DOHH2 (cell line): ENCODE data around the gene OGG1.

Experiments
- EZH2phosphoT487 ChIP-seq: fragments of 200-600 bp; sonication (generic); IDR thresholded peaks from 2 replicates; pipeline ENCODE4 v1.6.1; 2017; ENCODE audit warnings: borderline replicate concordance, mild to moderate bottlenecking, antibody characterized with exemption, low read length, moderate library complexity, mixed read lengths
- TF ChIP-seq, protein P1 (sequence below): fragments of 200-600 bp; sonication (generic); IDR thresholded peaks from one replicate; pipeline ENCODE4 v1.5.1; 2014; ENCODE audit warnings: antibody characterized with exemption, mild to moderate bottlenecking, low read depth, low read length; ENCODE audit not compliant: poor library complexity, severe bottlenecking

- TF ChIP-seq, protein P1, sequence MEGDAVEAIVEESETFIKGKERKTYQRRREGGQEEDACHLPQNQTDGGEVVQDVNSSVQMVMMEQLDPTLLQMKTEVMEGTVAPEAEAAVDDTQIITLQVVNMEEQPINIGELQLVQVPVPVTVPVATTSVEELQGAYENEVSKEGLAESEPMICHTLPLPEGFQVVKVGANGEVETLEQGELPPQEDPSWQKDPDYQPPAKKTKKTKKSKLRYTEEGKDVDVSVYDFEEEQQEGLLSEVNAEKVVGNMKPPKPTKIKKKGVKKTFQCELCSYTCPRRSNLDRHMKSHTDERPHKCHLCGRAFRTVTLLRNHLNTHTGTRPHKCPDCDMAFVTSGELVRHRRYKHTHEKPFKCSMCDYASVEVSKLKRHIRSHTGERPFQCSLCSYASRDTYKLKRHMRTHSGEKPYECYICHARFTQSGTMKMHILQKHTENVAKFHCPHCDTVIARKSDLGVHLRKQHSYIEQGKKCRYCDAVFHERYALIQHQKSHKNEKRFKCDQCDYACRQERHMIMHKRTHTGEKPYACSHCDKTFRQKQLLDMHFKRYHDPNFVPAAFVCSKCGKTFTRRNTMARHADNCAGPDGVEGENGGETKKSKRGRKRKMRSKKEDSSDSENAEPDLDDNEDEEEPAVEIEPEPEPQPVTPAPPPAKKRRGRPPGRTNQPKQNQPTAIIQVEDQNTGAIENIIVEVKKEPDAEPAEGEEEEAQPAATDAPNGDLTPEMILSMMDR, result peak; percentile 45
- TF ChIP-seq EZH2phosphoT487, result no peak
Observed at GRCh38 chr3:9782770-9783169, 33.0 kb downstream of the OGG1 start.
